Activated CD4-positive, CD25-positive, alpha-beta regulatory T cell (primary cell): ENCODE measurements around the gene UROD.
"Not testable (repeated sequence)": the region's sequence is repeated elsewhere in the genome, so short reads cannot be mapped to it uniquely, and the experiment has no call there.

ENCODE experiments used
- DNase-seq, 4 experiments: peaks; one replicate each; lab custom pipeline; 2025; lab: John Stamatoyannopoulos, UW

Gene UROD

GRCh38 chr1:45038661-45039364 is 26.8 kb downstream of the UROD start:
- no peak for DNase-seq

DNA sequence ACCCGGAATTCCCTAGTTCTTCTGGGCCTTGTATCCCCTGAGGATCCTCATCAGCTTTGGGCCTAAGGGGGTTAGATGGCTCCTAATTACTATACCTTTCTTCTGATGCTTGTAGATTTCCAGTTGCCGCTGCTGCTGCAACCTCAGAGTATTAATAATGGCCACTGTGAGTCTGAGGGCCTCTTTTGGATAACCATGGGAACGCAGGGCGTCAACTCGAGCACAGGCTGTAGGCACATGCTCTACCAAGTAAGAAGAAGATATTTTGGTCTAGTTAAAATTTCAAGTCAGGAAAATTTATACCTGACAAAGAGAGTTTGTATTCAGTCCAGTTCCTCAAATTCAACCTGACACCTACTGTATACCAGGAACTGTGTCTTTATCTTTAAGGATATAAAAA is 28.2 kb downstream of the UROD start:
- no peak for DNase-seq

DNA sequence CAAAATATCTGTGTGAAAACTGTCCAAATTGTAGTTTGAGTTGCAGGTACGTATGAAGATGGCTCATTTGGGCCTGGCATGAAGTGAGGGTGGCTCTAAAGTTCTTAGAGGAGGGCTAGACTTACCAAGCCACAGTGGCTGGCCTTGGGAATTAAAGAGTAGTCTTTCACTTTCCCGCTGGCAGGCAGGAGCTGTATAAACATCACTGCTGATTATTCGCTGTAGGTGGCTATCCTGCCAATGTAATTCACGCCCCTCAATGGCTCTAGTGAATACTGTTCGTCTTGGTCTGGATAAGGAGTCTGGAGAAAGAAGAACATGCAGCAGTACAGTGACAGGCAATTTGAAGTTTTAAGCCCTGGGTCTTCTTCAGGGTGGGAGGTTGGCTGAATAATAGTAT is 31.0 kb downstream of the UROD start:
- no peak for DNase-seq

- DNase-seq: no peak
Observed at GRCh38 chr1:45044916-45045315, 32.9 kb downstream of the UROD start.

DNA sequence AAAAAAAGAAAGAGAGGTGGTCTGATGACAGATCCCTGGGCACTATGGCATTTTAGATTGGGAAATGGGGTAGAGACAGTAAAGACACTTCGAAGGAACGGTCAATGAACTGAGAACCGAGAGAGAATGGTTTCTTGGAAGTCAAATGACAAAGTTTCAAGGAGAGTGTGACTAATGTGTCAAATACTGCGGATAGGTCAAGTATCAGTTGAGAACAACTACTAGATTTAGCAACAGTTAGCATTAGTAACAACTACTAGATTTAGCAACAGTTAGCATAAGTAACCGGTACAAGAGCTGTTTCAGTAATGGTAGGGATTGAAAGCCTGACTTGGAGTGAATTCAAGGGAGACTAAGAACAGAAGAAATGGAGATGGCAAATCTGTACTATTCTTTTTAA is 35.0 kb downstream of the UROD start:
- DNase-seq: no peak

GRCh38 chr1:45051005-45051772 is 39.1 kb downstream of the UROD start:
- DNase-seq: no peak

DNA sequence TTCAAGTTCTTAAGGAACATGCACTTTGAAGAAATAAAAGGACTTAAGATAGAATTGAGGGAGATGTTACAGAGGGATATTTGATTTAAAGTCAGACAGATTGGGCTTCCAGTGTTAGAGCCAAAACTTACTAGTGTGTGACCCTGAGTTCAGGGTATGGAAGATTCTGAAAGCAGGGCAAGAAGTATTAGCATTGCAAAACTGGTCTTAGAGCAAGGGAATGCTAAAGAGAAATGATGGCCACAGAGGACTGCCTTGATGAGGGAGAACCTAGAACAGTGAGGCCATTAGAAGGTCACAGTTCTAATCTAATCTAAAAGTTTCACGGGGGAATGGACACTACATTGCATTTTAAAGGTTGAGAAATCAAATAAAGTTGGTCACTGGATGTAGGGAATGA is 45.5 kb downstream of the UROD start:
- DNase-seq: no peak

GRCh38 chr1:45059829-45060228 is 47.8 kb downstream of the UROD start:
- DNase-seq: no peak

GRCh38 chr1:45062463-45062862 is 50.4 kb downstream of the UROD start:
- not testable (repeated sequence) for DNase-seq

DNA sequence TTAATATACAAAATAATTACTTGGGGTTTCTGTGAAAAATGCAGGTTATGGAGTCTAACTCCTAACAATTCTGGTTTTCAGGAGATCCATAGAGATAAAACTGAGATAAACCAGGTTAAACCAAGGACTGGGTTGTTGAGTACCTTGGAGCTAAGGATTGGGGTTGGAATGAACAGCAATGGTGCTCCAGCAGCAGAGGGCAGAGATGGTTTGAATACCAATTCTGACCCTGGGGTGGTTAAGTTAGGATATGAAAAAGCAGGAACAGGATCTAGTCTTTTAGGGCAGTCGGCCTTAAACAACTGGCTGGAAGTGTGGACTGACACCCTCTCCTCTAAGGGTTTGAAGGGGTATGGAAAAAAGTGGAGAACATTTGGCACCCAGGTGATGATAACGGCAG is 53.0 kb downstream of the UROD start:
- no peak for DNase-seq
